ENCODE measurements around the gene CDC42EP5.

DNA sequence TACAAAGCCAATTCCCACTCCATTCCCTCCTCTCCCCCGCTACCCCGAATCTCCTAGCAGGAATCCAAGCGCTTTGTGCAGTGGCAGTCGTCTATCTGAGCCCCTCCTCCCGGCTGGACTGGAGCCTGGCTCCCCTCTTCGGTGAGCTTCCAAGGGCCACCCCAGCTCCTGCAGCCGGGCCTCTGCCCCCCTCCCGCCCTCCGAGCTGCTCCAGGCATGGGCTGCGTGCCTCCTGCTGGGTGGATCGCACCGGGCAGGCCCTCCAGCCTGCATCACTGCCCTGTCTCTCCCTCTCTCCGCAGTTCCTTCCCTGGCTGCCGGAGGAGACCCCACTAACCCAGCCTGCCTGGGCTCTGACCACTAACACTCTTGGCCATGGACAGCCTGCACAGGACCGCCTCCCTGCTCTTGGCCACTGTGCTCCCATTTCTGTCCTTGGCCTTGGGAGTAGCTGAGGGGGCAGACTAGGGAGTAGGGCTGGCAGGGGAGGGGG, 37.0 kb downstream of the CDC42EP5 start:
- TF ChIP-seq, protein P1, sequence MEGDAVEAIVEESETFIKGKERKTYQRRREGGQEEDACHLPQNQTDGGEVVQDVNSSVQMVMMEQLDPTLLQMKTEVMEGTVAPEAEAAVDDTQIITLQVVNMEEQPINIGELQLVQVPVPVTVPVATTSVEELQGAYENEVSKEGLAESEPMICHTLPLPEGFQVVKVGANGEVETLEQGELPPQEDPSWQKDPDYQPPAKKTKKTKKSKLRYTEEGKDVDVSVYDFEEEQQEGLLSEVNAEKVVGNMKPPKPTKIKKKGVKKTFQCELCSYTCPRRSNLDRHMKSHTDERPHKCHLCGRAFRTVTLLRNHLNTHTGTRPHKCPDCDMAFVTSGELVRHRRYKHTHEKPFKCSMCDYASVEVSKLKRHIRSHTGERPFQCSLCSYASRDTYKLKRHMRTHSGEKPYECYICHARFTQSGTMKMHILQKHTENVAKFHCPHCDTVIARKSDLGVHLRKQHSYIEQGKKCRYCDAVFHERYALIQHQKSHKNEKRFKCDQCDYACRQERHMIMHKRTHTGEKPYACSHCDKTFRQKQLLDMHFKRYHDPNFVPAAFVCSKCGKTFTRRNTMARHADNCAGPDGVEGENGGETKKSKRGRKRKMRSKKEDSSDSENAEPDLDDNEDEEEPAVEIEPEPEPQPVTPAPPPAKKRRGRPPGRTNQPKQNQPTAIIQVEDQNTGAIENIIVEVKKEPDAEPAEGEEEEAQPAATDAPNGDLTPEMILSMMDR (IDR thresholded peaks at IDR 0.05): no peak
- no peak for TF ChIP-seq EZH2 (IDR thresholded peaks at IDR 0.05; ENCODE audit: borderline replicate concordance, insufficient read depth, low read depth, low read length, poor library complexity, severe bottlenecking)

All from B cell (primary cell).